Caco-2 (cell line): ENCODE data around the gene NCAM2. TPM values are rescaled to one million over a fixed set of nuclear protein-coding genes. Genes with fewer than 3 reads are reported as not detected.

Experiments used
- BruUV-seq: library from RNA; stranded (reverse); fragments of 400-500 nt; replicated peaks from 2 replicates; lab custom pipeline; 2021; lab: Mats Ljungman, UMichigan
- CTCF ChIA-PET: fragments of 300-600 bp; sonication (Branson Sonifier 250); formaldehyde crosslinking; loops from one replicate; lab custom pipeline; 2022; ENCODE audit warnings: antibody characterized with exemption; lab: Charles Lee
- POLR2A ChIA-PET: fragments of 300-600 bp; sonication (Branson Sonifier 250); formaldehyde crosslinking; loops from one replicate; lab custom pipeline; 2022; ENCODE audit warnings: antibody characterized with exemption; lab: Charles Lee
- DNase-seq, 2 experiments: peaks; one replicate each; pipeline versions ENCODE4 v3.0.0 to v3.0.0-alpha.2; 2020 to 2022
- H3K27me3 ChIP-seq: replicated peaks from 2 replicates; pipeline ENCODE4 v1.6.0; 2011; ENCODE audit warnings: low read length; ENCODE audit not compliant: control insufficient read depth, insufficient read depth
- H3K36me3 ChIP-seq: 2 replicates; pipeline ENCODE4 v1.5.1; 2011; ENCODE audit warnings: low read length; ENCODE audit not compliant: control insufficient read depth, insufficient read depth
- H3K4me1 ChIP-seq: fragments of 250-450 bp; sonication (Bioruptor Pico); 2 replicates; pipeline ENCODE4 v1.5.1; 2020; ENCODE audit warnings: mild to moderate bottlenecking
- H3K4me3 ChIP-seq: 2 replicates; pipeline ENCODE4 v1.5.1; 2011; ENCODE audit warnings: low read depth, mild to moderate bottlenecking, control low read depth, low read length
- H3K9me3 ChIP-seq: fragments of 250-450 bp; sonication (Bioruptor Pico); 2 replicates; pipeline ENCODE4 v1.5.1; 2020; ENCODE audit warnings: mild to moderate bottlenecking, moderate library complexity
- H3K27ac Mint-ChIP-seq: one replicate; pipeline ENCODE4 v1.8.0; 2022; ENCODE audit warnings: mixed read lengths; ENCODE audit not compliant: unreplicated experiment
- H3K27me3 Mint-ChIP-seq: one replicate; pipeline ENCODE4 v1.8.0; 2022; ENCODE audit warnings: mixed read lengths; ENCODE audit not compliant: insufficient read depth, unreplicated experiment
- H3K36me3 Mint-ChIP-seq: one replicate; pipeline ENCODE4 v1.8.0; 2022; ENCODE audit warnings: mild to moderate bottlenecking, mixed read lengths; ENCODE audit not compliant: insufficient read depth, unreplicated experiment
- H3K4me1 Mint-ChIP-seq: one replicate; pipeline ENCODE4 v1.8.0; 2022; ENCODE audit warnings: low read depth, mixed read lengths; ENCODE audit not compliant: unreplicated experiment
- H3K4me3 Mint-ChIP-seq: one replicate; pipeline ENCODE4 v1.8.0; 2022; ENCODE audit warnings: mild to moderate bottlenecking, moderate library complexity, mixed read lengths; ENCODE audit not compliant: unreplicated experiment
- H3K9me3 Mint-ChIP-seq: one replicate; pipeline ENCODE4 v1.8.0; 2022; ENCODE audit warnings: mixed read lengths; ENCODE audit not compliant: unreplicated experiment
- CTCF ChIP-seq, 2 experiments: fragments of 200-600 bp in 1 of 2; IDR thresholded peaks; 1 replicate in 1 of 2; 2 replicates in 1 of 2; pipeline versions ENCODE4 v1.5.1 to v1.8.0; 2011 to 2022; ENCODE audit warnings: antibody characterized with exemption in 1 of 2, control low read depth in 1 of 2, inconsistent platforms in 1 of 2, low read depth in 1 of 2, low read length in 1 of 2, mild to moderate bottlenecking in 1 of 2, moderate library complexity in 1 of 2; ENCODE audit not compliant: insufficient read depth in 1 of 2, severe bottlenecking in 1 of 2, unreplicated experiment in 1 of 2
- intact Hi-C: fragments of 100-400 bp; cut with micrococcal nuclease; formaldehyde crosslinking; loops from one replicate; pipeline ENCODE4 v1.10.0; 2022; ENCODE audit not compliant: unreplicated experiment
- total RNA-seq: library from RNA; stranded (reverse); gene quantifications from 2 replicates; pipeline ENCODE4 v1.2.3, GENCODE V29; 2022

NCAM2 gene
- total RNA-seq, 1 experiment from 2014 or later: not detected

GRCh38 chr21:21151231-21151630 is 153.0 kb downstream of the NCAM2 start:
- DNase-seq: no peak
- Mint-ChIP-seq H3K4me1 (no peaks in the 10 kb centered on the region), H3K4me3 (no peak overlapping the region), H3K27ac (no peak overlapping the region), H3K9me3 (no peaks in the 10 kb centered on the region), H3K36me3 (no peaks in the 10 kb centered on the region), H3K27me3 (no peaks in the 10 kb centered on the region)
- Histone ChIP-seq H3K4me1 (no peaks in the 10 kb centered on the region), H3K9me3 (no peaks in the 10 kb centered on the region), H3K27me3 (no peaks in the 10 kb centered on the region), H3K4me3 (no peak overlapping the region), H3K36me3 (no peaks in the 10 kb centered on the region)
- CTCF ChIA-PET: no interaction called here
- POLR2A ChIA-PET: no interaction called here
- TF ChIP-seq CTCF (IDR thresholded peaks at IDR 0.05; ENCODE audit: insufficient read depth in 1 of 2, low read depth in 1 of 2, low read length in 1 of 2, severe bottlenecking in 1 of 2, unreplicated experiment in 1 of 2): no peak
- intact Hi-C loops: no loop called here
- BruUV-seq: no TSS peak

GRCh38 chr21:21156397-21156796 is 158.2 kb downstream of the NCAM2 start:
- no peaks in the 10 kb centered on the region for H3K4me1 ChIP-seq
- Mint-ChIP-seq H3K9me3 (no peaks in the 10 kb centered on the region), H3K4me3 (no peak overlapping the region), H3K27ac (no peak overlapping the region), H3K36me3 (no peaks in the 10 kb centered on the region), H3K4me1 (no peaks in the 10 kb centered on the region), H3K27me3 (no peaks in the 10 kb centered on the region)
- H3K27me3 ChIP-seq: no peaks in the 10 kb centered on the region
- H3K4me3 ChIP-seq: no peak overlapping the region
- intact Hi-C loops: no loop called here
- POLR2A ChIA-PET: no interaction called here
- H3K36me3 ChIP-seq: no peaks in the 10 kb centered on the region
- CTCF ChIA-PET: no interaction called here
- DNase-seq: no peak
- H3K9me3 ChIP-seq: no peaks in the 10 kb centered on the region
- no TSS peak for BruUV-seq
- no peak for TF ChIP-seq CTCF (IDR thresholded peaks at IDR 0.05; ENCODE audit: insufficient read depth in 1 of 2, low read depth in 1 of 2, low read length in 1 of 2, severe bottlenecking in 1 of 2, unreplicated experiment in 1 of 2)

GRCh38 chr21:21156957-21157356 is 158.7 kb downstream of the NCAM2 start:
- Mint-ChIP-seq H3K9me3 (no peaks in the 10 kb centered on the region), H3K27me3 (no peaks in the 10 kb centered on the region), H3K4me3 (no peak overlapping the region), H3K27ac (no peak overlapping the region), H3K36me3 (no peaks in the 10 kb centered on the region), H3K4me1 (no peaks in the 10 kb centered on the region)
- no peak for DNase-seq
- intact Hi-C loops: no loop called here
- Histone ChIP-seq H3K27me3 (no peaks in the 10 kb centered on the region), H3K4me1 (no peaks in the 10 kb centered on the region), H3K36me3 (no peaks in the 10 kb centered on the region), H3K9me3 (no peaks in the 10 kb centered on the region), H3K4me3 (no peak overlapping the region)
- ChIA-PET POLR2A (no interaction called here), CTCF (no interaction called here)
- no peak for TF ChIP-seq CTCF (IDR thresholded peaks at IDR 0.05; ENCODE audit: insufficient read depth in 1 of 2, low read depth in 1 of 2, low read length in 1 of 2, severe bottlenecking in 1 of 2, unreplicated experiment in 1 of 2)
- no TSS peak for BruUV-seq
